Common myeloid progenitor, CD34-positive (primary cell): Measurements from ENCODE around the gene RETREG1.

ENCODE experiments used
- CTCF ChIA-PET: fragments of 350-600 bp; sonication (Branson Sonifier 250); formaldehyde crosslinking; loops from one replicate; lab custom pipeline; 2021; ENCODE audit warnings: antibody characterized with exemption; lab: Charles Lee
- POLR2A ChIA-PET: fragments of 350-600 bp; sonication (Branson Sonifier 250); formaldehyde crosslinking; loops from one replicate; lab custom pipeline; 2021; ENCODE audit warnings: antibody characterized with exemption; lab: Charles Lee
- DNase-seq, 3 donors: peaks; one replicate each; pipeline versions ENCODE4 v3.0.0 to v3.0.0-alpha.2; 2013
- H3K27ac ChIP-seq, 2 experiments: 1 replicate in 1 of 2; 2 replicates in 1 of 2; pipeline ENCODE4 v1.7.0; 2013; ENCODE audit warnings: inconsistent platforms in 2 of 2, low read length in 2 of 2, mild to moderate bottlenecking in 2 of 2, low read depth in 1 of 2, moderate library complexity in 1 of 2; ENCODE audit not compliant: severe bottlenecking in 2 of 2, insufficient read depth in 1 of 2, poor library complexity in 1 of 2
- H3K27me3 ChIP-seq, 5 experiments: replicated peaks in 2 of 5; 1 replicate in 3 of 5; 2 replicates in 2 of 5; pipeline versions ENCODE4 v1.6.1 to v1.7.0; 2013; ENCODE audit warnings: low read length in 4 of 5, mild to moderate bottlenecking in 2 of 5, moderate library complexity in 2 of 5, inconsistent platforms in 1 of 5; ENCODE audit not compliant: insufficient read depth in 5 of 5, control insufficient read depth in 4 of 5
- H3K36me3 ChIP-seq, 4 experiments: 1 replicate in 2 of 4; 2 replicates in 2 of 4; pipeline versions ENCODE4 v1.6.1 to v1.7.0; 2013; ENCODE audit warnings: low read length in 3 of 4, control low read depth in 1 of 4, mild to moderate bottlenecking in 1 of 4; ENCODE audit not compliant: control insufficient read depth in 4 of 4, insufficient read depth in 4 of 4
- H3K4me1 ChIP-seq, 4 experiments: 1 replicate in 3 of 4; 2 replicates in 1 of 4; pipeline versions ENCODE4 v1.6.1 to v1.7.1; 2013; ENCODE audit warnings: low read length in 3 of 4, mild to moderate bottlenecking in 3 of 4, control low read depth in 1 of 4, inconsistent platforms in 1 of 4, moderate library complexity in 1 of 4; ENCODE audit not compliant: control insufficient read depth in 4 of 4, insufficient read depth in 4 of 4; ENCODE audit errors: control extremely low read depth in 1 of 4
- H3K4me3 ChIP-seq, 7 experiments: 1 replicate in 4 of 7; 2 replicates in 3 of 7; pipeline versions ENCODE4 v1.5.1 to v1.7.0; 2013; ENCODE audit warnings: mild to moderate bottlenecking in 7 of 7, low read length in 6 of 7, moderate library complexity in 6 of 7, inconsistent platforms in 2 of 7, low read depth in 2 of 7, control low read depth in 1 of 7; ENCODE audit not compliant: insufficient read depth in 4 of 7, control insufficient read depth in 1 of 7; ENCODE audit errors: extremely low read depth in 1 of 7
- H3K9me3 ChIP-seq, 5 experiments: 1 replicate in 4 of 5; 2 replicates in 1 of 5; pipeline versions ENCODE4 v1.6.1 to v1.7.1; 2013; ENCODE audit warnings: low read length in 4 of 5, mild to moderate bottlenecking in 2 of 5, inconsistent platforms in 1 of 5, low read depth in 1 of 5, moderate library complexity in 1 of 5; ENCODE audit not compliant: control insufficient read depth in 4 of 5, insufficient read depth in 2 of 5; ENCODE audit errors: control extremely low read depth in 1 of 5
- WGBS: methylation state at CpG from one replicate; pipeline ENCODE4 v1.1.5; 2013; ENCODE audit not compliant: insufficient coverage; 5-methylcytosine and 5-hydroxymethylcytosine counted together

Gene RETREG1

DNA sequence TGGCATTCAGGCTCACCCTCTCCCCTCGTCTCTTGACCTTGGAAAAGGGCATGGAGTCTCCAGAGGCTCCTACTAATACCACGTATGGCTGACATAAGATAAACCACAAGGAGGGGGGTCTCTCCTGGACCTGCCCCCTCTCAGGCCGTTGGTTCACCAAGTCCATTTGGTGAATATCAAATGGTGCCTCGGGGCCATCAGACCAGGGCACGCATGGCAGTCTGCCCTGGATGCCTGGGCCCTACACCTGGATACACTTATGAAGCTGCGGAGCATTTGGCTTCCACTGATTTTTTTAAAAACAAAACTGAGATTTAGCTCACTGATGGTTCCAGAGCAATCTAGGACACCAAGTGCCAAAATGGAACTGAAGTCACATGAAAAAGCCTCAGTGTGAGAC is 110.9 kb downstream of the RETREG1 start:
- H3K4me3 ChIP-seq: no peak overlapping the region
- POLR2A ChIA-PET: interaction anchor here (0.6 kb wide), 1 partner anchor 14 kb away, joined by 3 read pairs; no protein-coding TSS in a partner anchor
- H3K4me1 ChIP-seq: no peaks in the 10 kb centered on the region
- no peaks in the 10 kb centered on the region for H3K9me3 ChIP-seq
- WGBS: 98% methylated on average over 6 of the region's 6 CpGs
- H3K36me3 ChIP-seq: no peaks in the 10 kb centered on the region
- no peaks in the 10 kb centered on the region for H3K27me3 ChIP-seq
- no peak overlapping the region for H3K27ac ChIP-seq
- CTCF ChIA-PET: interaction anchor here (1.5 kb wide), 1 partner anchor 16 kb away, joined by 3 read pairs; no protein-coding TSS in a partner anchor
- DNase-seq: no peak

DNA sequence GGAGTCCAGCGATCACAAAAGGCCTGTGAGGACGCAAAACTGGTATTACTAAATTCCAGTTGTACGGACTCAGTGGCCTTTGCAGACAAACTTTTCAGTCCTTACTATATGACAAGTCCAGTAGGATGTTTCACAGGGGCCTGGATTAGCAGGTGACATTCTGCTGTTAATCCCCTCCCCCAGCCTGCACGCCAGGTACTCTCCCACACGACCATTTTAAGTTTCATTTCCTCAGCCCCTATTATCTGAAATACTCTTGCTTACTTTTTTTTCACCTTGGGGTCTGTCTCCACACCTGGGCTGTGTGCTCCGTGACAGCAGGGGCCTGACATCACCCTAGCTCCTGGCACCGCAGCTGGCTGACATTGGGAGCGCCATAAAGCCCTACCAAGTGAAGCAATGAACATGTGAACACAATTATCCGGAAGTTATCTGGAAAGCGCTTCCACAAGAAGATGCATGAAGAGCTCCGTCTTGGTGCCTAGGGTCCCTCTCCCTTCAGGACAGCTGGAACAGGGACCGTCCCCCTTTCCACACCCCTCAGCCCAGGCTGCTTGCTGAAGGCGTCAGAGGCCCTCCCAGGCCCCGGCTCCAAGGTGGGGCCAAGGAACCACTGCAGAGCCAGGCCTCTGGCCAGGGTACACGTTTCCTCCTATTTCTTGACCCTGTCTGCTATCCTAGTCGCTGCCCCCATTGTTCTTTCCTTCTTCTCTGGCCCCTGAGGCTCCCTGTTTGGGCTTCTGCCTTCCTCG is 111.5 kb downstream of the RETREG1 start:
- ChIA-PET POLR2A (no interaction called here), CTCF (interaction anchor here (1.5 kb wide), 1 partner anchor 16 kb away, joined by 3 read pairs; no protein-coding TSS in a partner anchor)
- no peaks in the 10 kb centered on the region for H3K4me1 ChIP-seq
- H3K27ac ChIP-seq: no peak overlapping the region
- H3K27me3 ChIP-seq: no peaks in the 10 kb centered on the region
- H3K36me3 ChIP-seq: no peaks in the 10 kb centered on the region
- WGBS: 94% methylated on average over 17 of the region's 17 CpGs
- no peak overlapping the region for H3K4me3 ChIP-seq
- no peak for DNase-seq
- no peaks in the 10 kb centered on the region for H3K9me3 ChIP-seq

DNA sequence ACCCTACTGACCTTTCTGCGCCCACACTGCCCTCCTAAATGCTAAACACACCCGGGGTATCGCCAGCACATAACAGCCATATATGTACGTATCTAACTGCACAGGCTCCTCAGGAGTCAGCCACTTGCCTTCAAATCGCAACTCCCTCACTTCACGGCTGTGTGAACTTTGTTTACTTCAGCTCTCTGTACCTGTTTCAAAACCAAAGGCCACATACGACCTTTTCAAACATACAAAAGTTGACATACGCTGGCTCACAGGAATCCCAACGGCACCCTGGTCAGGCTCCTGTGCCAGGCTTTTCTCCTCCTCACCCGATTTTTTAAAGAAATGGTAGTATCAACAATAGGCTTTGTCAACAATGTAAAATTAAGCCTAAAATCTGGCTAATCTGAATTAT is 112.2 kb downstream of the RETREG1 start:
- H3K36me3 ChIP-seq: no peaks in the 10 kb centered on the region
- no peaks in the 10 kb centered on the region for H3K27me3 ChIP-seq
- no peak for DNase-seq
- no peak overlapping the region for H3K4me3 ChIP-seq
- no peaks in the 10 kb centered on the region for H3K4me1 ChIP-seq
- ChIA-PET POLR2A (no interaction called here), CTCF (no interaction called here)
- H3K9me3 ChIP-seq: peaks cover 0 to 3% (median 0%) of the 10 kb centered on the region in 5 experiments
- no peak overlapping the region for H3K27ac ChIP-seq
- WGBS: 98% methylated on average over 10 of the region's 10 CpGs

DNA sequence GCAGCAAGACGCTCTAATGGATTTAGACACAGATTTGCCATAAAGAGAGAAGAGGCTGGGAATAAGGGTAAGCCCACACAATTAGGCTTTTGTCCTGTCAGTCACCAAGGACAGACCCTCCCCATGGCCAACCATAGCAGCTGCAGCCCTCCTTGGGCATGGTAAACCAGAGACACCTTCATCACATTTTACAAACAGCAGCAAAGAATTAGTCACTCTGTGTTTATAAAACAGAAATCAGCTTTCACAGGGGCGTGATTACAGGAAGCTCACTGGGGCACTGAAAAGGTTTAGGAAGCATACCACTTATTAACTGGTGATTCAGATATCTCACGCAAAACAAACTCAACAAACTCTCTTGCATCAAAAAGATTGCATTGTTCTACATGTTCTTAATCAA is 113.9 kb downstream of the RETREG1 start:
- DNase-seq: no peak
- no peaks in the 10 kb centered on the region for H3K4me1 ChIP-seq
- CTCF ChIA-PET: no interaction called here
- no peaks in the 10 kb centered on the region for H3K27me3 ChIP-seq
- POLR2A ChIA-PET: no interaction called here
- WGBS: 93% methylated on average over 2 of the region's 3 CpGs
- no peaks in the 10 kb centered on the region for H3K36me3 ChIP-seq
- peaks cover 0 to 5% (median 0%) of the 10 kb centered on the region in 5 experiments for H3K9me3 ChIP-seq
- no peak overlapping the region for H3K4me3 ChIP-seq
- no peak overlapping the region for H3K27ac ChIP-seq

DNA sequence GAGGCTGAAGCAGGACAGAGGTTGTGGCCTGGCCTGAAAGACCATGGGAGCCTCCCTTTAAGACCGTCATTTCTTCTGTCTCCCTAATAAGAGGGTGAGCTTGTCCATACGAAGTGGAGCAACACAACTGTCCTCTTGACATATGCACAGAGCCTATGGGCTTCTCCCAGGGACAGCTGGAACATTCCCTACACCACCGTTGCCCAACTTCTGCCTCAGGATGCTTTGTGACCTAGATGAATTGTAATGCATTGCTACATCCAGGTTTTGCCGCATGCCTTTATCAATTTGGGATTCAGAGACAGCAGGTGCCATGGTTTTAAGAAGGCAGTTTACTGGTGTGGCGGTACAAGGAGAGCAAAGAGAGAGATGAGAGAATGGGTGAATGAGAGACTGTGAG is 116.8 kb downstream of the RETREG1 start:
- Histone ChIP-seq H3K27me3 (no peaks in the 10 kb centered on the region), H3K4me1 (no peaks in the 10 kb centered on the region), H3K4me3 (no peak overlapping the region), H3K9me3 (peaks cover 0 to 15% (median 4%) of the 10 kb centered on the region in 5 experiments), H3K36me3 (no peaks in the 10 kb centered on the region), H3K27ac (no peak overlapping the region)
- 97% methylated on average over 5 of the region's 5 CpGs for WGBS
- no peak for DNase-seq
- POLR2A ChIA-PET: no interaction called here
- CTCF ChIA-PET: interaction anchor here (0.9 to 2.7 kb wide), 3 partner anchors 10 to 690 kb away, joined by 3 to 14 read pairs (median 3); no protein-coding TSS in a partner anchor

DNA sequence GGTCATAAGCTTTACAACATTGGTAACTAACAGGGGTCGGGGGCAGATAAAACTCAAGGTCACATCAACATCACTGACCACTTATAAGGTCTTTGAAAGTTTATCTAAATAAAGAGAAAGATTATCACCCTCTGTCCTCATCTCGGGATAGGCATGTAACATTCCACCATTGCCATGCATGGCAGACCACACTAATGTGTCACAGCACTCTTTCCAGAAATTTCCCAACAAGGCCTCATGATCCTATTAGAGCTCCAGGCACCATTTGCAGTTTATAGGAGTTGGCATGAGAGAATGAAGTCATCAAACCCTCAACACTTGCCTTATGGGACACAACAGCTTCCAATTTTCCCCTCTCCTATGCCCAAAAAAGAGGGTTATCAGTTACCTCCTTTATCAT is 119.3 kb downstream of the RETREG1 start:
- H3K36me3 ChIP-seq: no peaks in the 10 kb centered on the region
- no peak overlapping the region for H3K27ac ChIP-seq
- H3K4me1 ChIP-seq: no peaks in the 10 kb centered on the region
- no CpG with 5 or more reads among the region's 2 CpGs for WGBS
- no peak overlapping the region for H3K4me3 ChIP-seq
- ChIA-PET POLR2A (no interaction called here), CTCF (no interaction called here)
- peaks cover 0 to 23% (median 6%) of the 10 kb centered on the region in 5 experiments for H3K9me3 ChIP-seq
- no peak for DNase-seq
- no peaks in the 10 kb centered on the region for H3K27me3 ChIP-seq

DNA sequence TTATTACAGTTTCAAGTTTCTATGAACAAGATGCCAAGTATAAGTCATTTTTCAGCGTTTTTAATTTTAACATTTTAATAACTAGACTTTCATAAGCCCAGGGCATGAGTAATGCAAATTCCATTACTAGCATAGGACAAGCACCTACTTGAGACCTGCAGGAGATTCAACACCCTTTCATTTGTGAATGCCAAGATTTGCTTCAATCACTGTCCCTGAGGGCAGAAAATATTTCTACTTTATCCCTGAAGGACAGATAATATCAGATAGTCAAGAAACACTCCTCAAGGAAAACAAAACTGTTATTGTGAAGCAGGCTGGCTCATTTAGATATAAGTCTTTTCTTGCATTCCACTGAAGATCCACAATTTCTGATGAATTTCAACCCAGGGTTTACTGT is 123.5 kb downstream of the RETREG1 start:
- DNase-seq: no peak
- no peaks in the 10 kb centered on the region for H3K27me3 ChIP-seq
- no peak overlapping the region for H3K27ac ChIP-seq
- H3K4me1 ChIP-seq: no peaks in the 10 kb centered on the region
- ChIA-PET POLR2A (no interaction called here), CTCF (no interaction called here)
- WGBS: 91% methylated on average over 1 of the region's 1 CpG
- H3K4me3 ChIP-seq: no peak overlapping the region
- no peaks in the 10 kb centered on the region for H3K36me3 ChIP-seq
- H3K9me3 ChIP-seq: peaks cover 0 to 21% (median 4%) of the 10 kb centered on the region in 5 experiments
